Lung (tissue), 16 donors: ENCODE measurements around the gene CABP7. TPM values are rescaled to one million over a fixed set of nuclear protein-coding genes. Genes with fewer than 3 reads are reported as not detected.

Experiments used
- ATAC-seq: fragments of 200-7000 bp; cut with Tn5 transposase; one replicate; pipeline ENCODE4 v1.9.1; 2020; ENCODE audit warnings: moderate number of reproducible peaks; ENCODE audit not compliant: insufficient read depth, low FRiP score
- DNase-seq, 3 donors: peaks; one replicate each; pipeline ENCODE4 v3.0.0-alpha.2; 2013 to 2017
- H3K27ac ChIP-seq, 2 donors: one replicate each; pipeline ENCODE4 v1.5.1; 2013; ENCODE audit warnings: mild to moderate bottlenecking in 2 of 2, moderate library complexity in 2 of 2, control low read depth in 1 of 2, inconsistent platforms in 1 of 2, low read depth in 1 of 2, low read length in 1 of 2
- H3K27me3 ChIP-seq, 3 donors: one replicate each; pipeline ENCODE4 v1.5.1; 2013; ENCODE audit warnings: low read length in 2 of 3; ENCODE audit not compliant: control insufficient read depth in 3 of 3, insufficient read depth in 3 of 3
- H3K36me3 ChIP-seq, 4 donors: one replicate each; pipeline ENCODE4 v1.5.1; 2013; ENCODE audit warnings: low read length in 4 of 4, mild to moderate bottlenecking in 1 of 4, moderate library complexity in 1 of 4; ENCODE audit not compliant: control insufficient read depth in 4 of 4, insufficient read depth in 4 of 4
- H3K4me1 ChIP-seq, 5 donors: one replicate each; pipeline ENCODE4 v1.5.1; 2013; ENCODE audit warnings: low read length in 5 of 5, mild to moderate bottlenecking in 2 of 5, moderate library complexity in 1 of 5; ENCODE audit not compliant: control insufficient read depth in 5 of 5, insufficient read depth in 5 of 5
- H3K4me3 ChIP-seq: one replicate; pipeline ENCODE4 v1.5.1; 2013; ENCODE audit warnings: mild to moderate bottlenecking, control low read depth, moderate library complexity
- H3K9ac ChIP-seq, 2 donors: one replicate each; pipeline ENCODE4 v1.5.1; 2013; ENCODE audit warnings: low read length in 2 of 2, control low read depth in 1 of 2; ENCODE audit not compliant: insufficient read depth in 1 of 2
- H3K9me3 ChIP-seq, 4 donors: one replicate each; pipeline ENCODE4 v1.5.1; 2013; ENCODE audit warnings: low read length in 3 of 4, mild to moderate bottlenecking in 1 of 4, moderate library complexity in 1 of 4; ENCODE audit not compliant: control insufficient read depth in 4 of 4, insufficient read depth in 3 of 4
- WGBS, 2 donors: extraction: QIAGEN DNeasy Blood & Tissue Kit; methylation state at CpG; one replicate each; pipeline ENCODE4 v1.1.7; 2013; 5-methylcytosine and 5-hydroxymethylcytosine counted together
- long read RNA-seq, 5 donors: transcript quantifications; one replicate each; lab custom pipeline, GENCODE V29; 2026
- polyA plus RNA-seq, 2 donors: library from polyadenylated mRNA; stranded (reverse); fragments of 200-250 nt; gene quantifications; one replicate each; pipeline ENCODE4 v1.2.1, GENCODE V29; 2013
- total RNA-seq, 2 donors: library from RNA; depleted of rRNA in 1 of 2; stranded (reverse); fragments of >200 nt in 1 of 2; gene quantifications; one replicate each; pipeline ENCODE4 v1.2.1, GENCODE V29; 2014 to 2021
- TF ChIP-seq, protein P1 (sequence below): IDR thresholded peaks from 2 replicates; pipeline ENCODE4 v1.5.1; 2012; ENCODE audit warnings: mild to moderate bottlenecking; ENCODE audit errors: control extremely low read depth, extremely low read depth
- donor health status: control.
- donor health status: control.
- donor health status: Bipolar disorder and iron deficiency.
- donor health status: healthy.
- donor health status: DM: yes; HTN: yes; CAD: no.

Gene CABP7
- total RNA-seq (under 1 TPM in 1 of 2 donors, not detected in 1; 0.06 TPM), polyA plus RNA-seq (under 1 TPM; 0.05 to 0.12 TPM)
- long read RNA-seq, donor 1: 0 reads
- long read RNA-seq, donor 2: 0 reads
- long read RNA-seq, donor 3: 0 reads
- long read RNA-seq, donor 4: 0 reads
- long read RNA-seq, donor 5: 0 reads

DNA sequence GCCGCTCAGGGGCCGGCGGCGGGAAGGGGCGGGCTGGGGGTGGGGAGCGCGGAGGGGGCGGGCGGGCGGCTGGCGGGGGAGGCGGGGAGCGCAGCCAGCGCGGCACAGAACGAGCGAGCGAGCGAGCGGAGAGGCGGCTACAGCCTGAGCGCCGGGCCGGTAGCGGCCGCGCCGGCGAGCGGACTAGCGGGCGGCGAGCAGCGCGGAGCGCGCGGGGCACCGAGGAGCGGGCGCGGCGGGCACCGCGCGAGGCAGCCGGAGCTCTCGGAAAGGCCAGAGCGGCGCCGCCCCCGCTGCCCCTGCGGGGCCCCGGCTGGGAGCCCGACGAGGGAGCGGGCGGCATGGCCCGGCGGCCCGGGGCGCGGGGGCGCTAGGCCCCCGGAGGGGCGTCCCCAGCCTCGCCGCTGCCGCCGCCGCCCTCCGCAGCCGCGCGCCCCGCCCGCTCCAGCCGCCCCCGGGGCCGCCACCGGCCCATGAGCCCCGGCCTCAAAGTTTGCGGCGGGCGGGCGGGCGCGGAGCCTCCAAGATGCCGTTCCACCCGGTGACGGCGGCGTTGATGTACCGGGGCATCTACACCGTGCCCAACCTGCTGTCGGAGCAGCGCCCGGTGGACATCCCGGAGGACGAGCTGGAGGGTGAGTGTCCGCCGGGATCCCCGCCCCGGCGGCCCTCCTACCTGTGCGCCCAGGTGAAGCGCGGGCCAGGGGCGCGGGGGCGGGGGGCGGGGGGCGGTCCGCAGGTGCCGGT, at the start of gene CABP7:
CABP7 (plus strand) TSS at position 105 of the 747 bp plus-strand sequence; CDS start at position 527, 422 bp downstream.
- Histone ChIP-seq H3K27ac (no peak within 1 kb of the TSS), H3K36me3 (no peaks in the 10 kb centered on the region), H3K4me1 (peaks cover 0 to 4% (median 0%) of the 10 kb centered on the region in 5 donors), H3K4me3 (no peak within 1 kb of the TSS), H3K9me3 (peaks cover 0 to 4% (median 0%) of the 10 kb centered on the region in 4 donors), H3K9ac (no peak within 1 kb of the TSS), H3K27me3 (peaks cover 0 to 42% (median 9%) of the 10 kb centered on the region in 3 donors)
- ATAC-seq: no peak
- 0 to 2% methylated on average over 29 to 115 of the region's 115 CpGs for WGBS, 2 donors
- DNase-seq: no peak
- TF ChIP-seq, protein P1, sequence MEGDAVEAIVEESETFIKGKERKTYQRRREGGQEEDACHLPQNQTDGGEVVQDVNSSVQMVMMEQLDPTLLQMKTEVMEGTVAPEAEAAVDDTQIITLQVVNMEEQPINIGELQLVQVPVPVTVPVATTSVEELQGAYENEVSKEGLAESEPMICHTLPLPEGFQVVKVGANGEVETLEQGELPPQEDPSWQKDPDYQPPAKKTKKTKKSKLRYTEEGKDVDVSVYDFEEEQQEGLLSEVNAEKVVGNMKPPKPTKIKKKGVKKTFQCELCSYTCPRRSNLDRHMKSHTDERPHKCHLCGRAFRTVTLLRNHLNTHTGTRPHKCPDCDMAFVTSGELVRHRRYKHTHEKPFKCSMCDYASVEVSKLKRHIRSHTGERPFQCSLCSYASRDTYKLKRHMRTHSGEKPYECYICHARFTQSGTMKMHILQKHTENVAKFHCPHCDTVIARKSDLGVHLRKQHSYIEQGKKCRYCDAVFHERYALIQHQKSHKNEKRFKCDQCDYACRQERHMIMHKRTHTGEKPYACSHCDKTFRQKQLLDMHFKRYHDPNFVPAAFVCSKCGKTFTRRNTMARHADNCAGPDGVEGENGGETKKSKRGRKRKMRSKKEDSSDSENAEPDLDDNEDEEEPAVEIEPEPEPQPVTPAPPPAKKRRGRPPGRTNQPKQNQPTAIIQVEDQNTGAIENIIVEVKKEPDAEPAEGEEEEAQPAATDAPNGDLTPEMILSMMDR: no peak

DNA sequence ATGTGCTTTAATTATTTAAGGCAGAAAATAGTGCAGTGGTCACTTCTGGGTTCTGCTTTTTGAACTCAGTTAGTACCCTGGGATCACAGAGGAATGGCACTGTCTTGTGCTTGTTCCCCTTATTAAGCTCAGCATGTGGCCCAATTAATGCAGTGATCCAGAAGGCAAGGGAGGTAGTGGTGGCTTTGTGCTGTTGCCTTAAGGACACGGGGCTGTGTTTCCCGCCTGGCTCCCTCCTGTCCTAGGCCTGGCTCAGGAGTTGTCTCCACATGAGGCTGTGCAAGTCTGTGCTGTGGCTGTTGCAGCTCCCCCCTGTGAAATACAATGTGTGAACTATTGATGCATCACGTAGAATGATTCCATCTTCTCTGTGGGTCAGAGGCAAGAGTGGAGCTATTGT, 49.2 kb upstream of the CABP7 start:
- no peak overlapping the region for H3K4me3 ChIP-seq
- WGBS, 2 donors: 92 to 97% methylated on average over 3 of the region's 3 CpGs
- ATAC-seq: no peak
- no peak for DNase-seq
- H3K9ac ChIP-seq: no peak overlapping the region
- no peaks in the 10 kb centered on the region for H3K27me3 ChIP-seq
- no peak overlapping the region for H3K27ac ChIP-seq
- TF ChIP-seq, protein P1: no peak
- H3K4me1 ChIP-seq: no peaks in the 10 kb centered on the region
- peaks cover 23 to 50% (median 44%) of the 10 kb centered on the region in 4 donors for H3K36me3 ChIP-seq
- H3K9me3 ChIP-seq: no peaks in the 10 kb centered on the region

DNA sequence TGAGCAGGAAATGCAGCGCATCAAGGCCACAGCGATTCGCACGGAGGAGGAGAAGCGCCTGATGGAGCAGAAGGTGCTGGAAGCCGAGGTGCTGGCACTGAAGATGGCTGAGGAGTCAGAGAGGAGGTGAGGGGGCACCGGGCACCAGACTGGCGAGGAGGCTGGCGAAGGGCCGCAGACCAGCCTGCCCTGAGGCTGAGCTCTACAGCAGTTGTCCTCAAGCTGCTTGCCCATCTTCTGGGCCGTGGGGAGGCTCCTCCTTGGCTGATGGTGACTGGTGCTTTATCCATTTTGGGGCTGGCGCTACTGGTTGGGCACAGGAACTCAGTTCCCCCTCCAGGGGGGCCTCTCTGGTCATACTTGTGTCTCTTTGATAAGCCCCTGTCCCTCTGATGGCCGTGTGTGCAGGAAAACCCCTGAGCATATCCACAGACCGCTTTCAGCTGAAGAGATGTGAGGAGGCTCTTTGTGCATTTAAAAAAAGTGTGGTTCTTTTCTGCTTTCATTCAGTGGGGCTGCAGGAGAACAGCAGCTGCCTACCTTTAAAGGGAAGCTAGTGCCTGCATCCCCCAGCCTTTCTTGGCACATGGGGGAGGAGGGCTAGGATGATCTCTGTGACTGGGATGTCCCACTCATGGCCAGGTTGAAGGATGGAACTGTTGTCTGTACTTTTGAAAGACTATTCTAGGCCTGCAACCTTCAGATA, 46.3 kb upstream of the CABP7 start:
- TF ChIP-seq, protein P1: no peak
- ATAC-seq: no peak
- no peak overlapping the region for H3K4me3 ChIP-seq
- peaks cover 29 to 60% (median 52%) of the 10 kb centered on the region in 4 donors for H3K36me3 ChIP-seq
- no peak overlapping the region for H3K9ac ChIP-seq
- no peak for DNase-seq
- no peaks in the 10 kb centered on the region for H3K27me3 ChIP-seq
- H3K9me3 ChIP-seq: no peaks in the 10 kb centered on the region
- WGBS, 2 donors: 94 to 96% methylated on average over 10 to 14 of the region's 14 CpGs
- no peak overlapping the region for H3K27ac ChIP-seq
- peaks cover 0 to 1% (median 0%) of the 10 kb centered on the region in 5 donors for H3K4me1 ChIP-seq
